GM12878 (cell line): ENCODE measurements around the gene TBC1D26. TPM values are rescaled to one million over a fixed set of nuclear protein-coding genes. Genes with fewer than 3 reads are reported as not detected.
"Not testable (repeated sequence)": the region's sequence is repeated elsewhere in the genome, so short reads cannot be mapped to it uniquely, and the experiment has no call there.

Source experiments
- ATAC-seq: fragments of 200-7000 bp; cut with Tn5 transposase; 3 replicates; pipeline ENCODE4 v1.9.1; 2020; ENCODE audit warnings: mild to moderate bottlenecking, moderate library complexity
- BruUV-seq: library from RNA; stranded (reverse); fragments of 400-500 nt; replicated peaks from 2 replicates; lab custom pipeline; 2021; lab: Mats Ljungman, UMichigan
- CTCF ChIA-PET: fragments of 300-600 bp; sonication (Branson Sonifier 250); formaldehyde crosslinking; extraction: SDS; loops from one replicate; lab custom pipeline; 2021; ENCODE audit warnings: inconsistent platforms; lab: Yijun Ruan, JAX
- POLR2A ChIA-PET: fragments of 350-600 bp; formaldehyde crosslinking; extraction: SDS; loops from one replicate; lab custom pipeline; 2021; ENCODE audit warnings: inconsistent platforms; lab: Charles Lee
- RAD21 ChIA-PET: fragments of 300-600 bp; sonication (Branson Sonifier 250); formaldehyde crosslinking; loops from one replicate; lab custom pipeline; 2023; ENCODE audit warnings: antibody characterized with exemption; ENCODE audit not compliant: unreplicated experiment; lab: Charles Lee
- SMC1A ChIA-PET: fragments of 300-600 bp; sonication (Branson Sonifier 250); formaldehyde crosslinking; loops from one replicate; lab custom pipeline; 2023; ENCODE audit not compliant: unreplicated experiment, uncharacterized antibody; lab: Charles Lee
- DNase-seq: peaks from one replicate; pipeline ENCODE4 v3.0.0-alpha.2; 2011; ENCODE audit warnings: low read depth, low spot score
- FAIRE-seq: peaks from 3 replicates; lab custom pipeline; 2011; peaks lifted over from hg19 to GRCh38; lab: Jason Lieb, UNC
- H2AFZ ChIP-seq: 2 replicates; pipeline ENCODE4 v1.6.0; 2011; ENCODE audit warnings: low read depth, low read length, control low read depth; ENCODE audit not compliant: control insufficient read depth
- H3K27ac ChIP-seq: 2 replicates; pipeline ENCODE4 v1.5.1; 2011; ENCODE audit warnings: control low read depth; ENCODE audit not compliant: control insufficient read depth, insufficient read depth
- H3K27me3 ChIP-seq, 2 experiments: replicated peaks in 1 of 2; 2 replicates each; pipeline versions ENCODE4 v1.6.0 to v1.6.1; 2011; ENCODE audit warnings: low read length in 1 of 2; ENCODE audit not compliant: control insufficient read depth in 2 of 2, insufficient read depth in 2 of 2
- H3K36me3 ChIP-seq, 2 experiments: 2 replicates each; pipeline ENCODE4 v1.5.1; 2011; ENCODE audit warnings: low read length in 1 of 2; ENCODE audit not compliant: control insufficient read depth in 2 of 2, insufficient read depth in 2 of 2
- H3K4me1 ChIP-seq: 2 replicates; pipeline ENCODE4 v1.6.1; 2011; ENCODE audit warnings: mild to moderate bottlenecking, low read length, moderate library complexity, mixed read lengths; ENCODE audit not compliant: control insufficient read depth, insufficient read depth
- H3K4me2 ChIP-seq: 2 replicates; pipeline ENCODE4 v1.6.0; 2011; ENCODE audit warnings: control low read depth; ENCODE audit not compliant: control insufficient read depth, insufficient read depth
- H3K4me3 ChIP-seq: fragments of 200-600 bp; sonication (generic); 2 replicates; pipeline ENCODE4 v1.5.1; 2016
- H3K79me2 ChIP-seq: 2 replicates; pipeline ENCODE4 v1.6.0; 2011; ENCODE audit warnings: low read length; ENCODE audit not compliant: control insufficient read depth, insufficient read depth
- H3K9ac ChIP-seq: 2 replicates; pipeline ENCODE4 v1.8.0; 2011; ENCODE audit warnings: low read length, control low read depth, mixed read lengths; ENCODE audit not compliant: control insufficient read depth, insufficient read depth
- H3K9me3 ChIP-seq: replicated peaks from 3 replicates; pipeline ENCODE4 v1.5.1; 2011; ENCODE audit warnings: mild to moderate bottlenecking, low read length; ENCODE audit not compliant: control insufficient read depth, insufficient read depth
- H4K20me1 ChIP-seq: 2 replicates; pipeline ENCODE4 v1.6.0; 2011; ENCODE audit not compliant: control insufficient read depth, insufficient read depth
- WGBS: methylation state at CpG from one replicate; pipeline ENCODE4 v1.1.6; 2016; ENCODE audit warnings: low lambda C conversion rate; ENCODE audit not compliant: insufficient replicate concordance, insufficient coverage; ENCODE audit errors: missing lambda C conversion rate; 5-methylcytosine and 5-hydroxymethylcytosine counted together
- in situ Hi-C: fragments of 300-500 bp; cut with MboI; formaldehyde crosslinking; loops from 9 replicates; pipeline ENCODE4 v1.14.3; 2018; ENCODE audit warnings: mixed read lengths
- intact Hi-C: fragments of 100-400 bp; cut with micrococcal nuclease; formaldehyde crosslinking; loops from one replicate; pipeline ENCODE4 v1.14.2; 2022; ENCODE audit not compliant: unreplicated experiment
- polyA plus RNA-seq, 11 experiments: library from polyadenylated mRNA; depleted of rRNA in 4 of 11; unstranded in 6 of 11; stranded (reverse) in 5 of 11; fragments of >200 nt; fragmentation: Nextera tagmentation in 4 of 11; fragmentation: Illumina TruSeq in 1 of 11; extraction: Ambion mirVana in 4 of 11; extraction: Trizol in 1 of 11; gene quantifications; 1 replicate in 1 of 11; 2 replicates in 10 of 11; pipeline versions ENCODE4 v1.2.1 to v1.2.3, GENCODE V29; 2011 to 2016; ENCODE audit warnings: inconsistent platforms in 2 of 11, missing spikeins in 2 of 11, low read depth in 1 of 11
- total RNA-seq, 4 experiments: library from RNA; depleted of rRNA in 3 of 4; stranded (reverse); fragments of >200 nt in 3 of 4; fragmentation: Illumina TruSeq in 1 of 4; extraction: Trizol in 1 of 4; gene quantifications; 2 replicates each; pipeline versions ENCODE4 v1.2.1 to v1.2.3, GENCODE V29; 2013 to 2021

TBC1D26 gene
- total and polyA plus RNA-seq, 10 of the 15 experiments (the other 5 are each of a cell fraction or from before 2014, with no cell fraction given), result 0.07 to 0.10 TPM; not detected in 8

DNA sequence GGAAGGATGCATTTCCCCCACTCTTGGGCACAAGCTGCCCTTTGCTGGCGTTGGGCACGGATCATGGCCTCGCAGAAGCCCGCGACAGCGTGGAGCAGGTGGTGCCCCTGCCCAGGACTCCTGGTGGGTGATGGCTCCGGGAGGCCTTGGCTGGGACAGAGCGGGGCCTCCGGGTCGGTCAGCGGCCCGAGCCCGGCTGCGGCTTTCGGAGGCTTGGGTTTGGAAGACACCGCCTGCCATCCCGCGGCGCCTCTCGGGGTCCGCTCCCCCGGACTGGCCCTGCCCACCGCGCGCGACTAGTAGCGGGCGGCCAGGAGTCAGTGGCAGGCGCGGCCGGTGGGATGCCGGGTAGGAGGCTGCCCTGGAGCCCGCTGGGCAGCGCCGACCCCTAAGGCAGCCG, 17.3 kb downstream of the TBC1D26 start:
- H2AFZ ChIP-seq, H3K27me3 ChIP-seq, CTCF ChIA-PET, ATAC-seq, in situ Hi-C loops, POLR2A ChIA-PET, H3K9ac ChIP-seq, FAIRE-seq, BruUV-seq, H4K20me1 ChIP-seq, SMC1A ChIA-PET, H3K4me1 ChIP-seq, H3K4me3 ChIP-seq, DNase-seq, RAD21 ChIA-PET, H3K9me3 ChIP-seq, H3K4me2 ChIP-seq, H3K27ac ChIP-seq, H3K79me2 ChIP-seq, intact Hi-C loops, H3K36me3 ChIP-seq: not testable (repeated sequence)
- 63% methylated on average over 23 of the region's 36 CpGs for WGBS

DNA sequence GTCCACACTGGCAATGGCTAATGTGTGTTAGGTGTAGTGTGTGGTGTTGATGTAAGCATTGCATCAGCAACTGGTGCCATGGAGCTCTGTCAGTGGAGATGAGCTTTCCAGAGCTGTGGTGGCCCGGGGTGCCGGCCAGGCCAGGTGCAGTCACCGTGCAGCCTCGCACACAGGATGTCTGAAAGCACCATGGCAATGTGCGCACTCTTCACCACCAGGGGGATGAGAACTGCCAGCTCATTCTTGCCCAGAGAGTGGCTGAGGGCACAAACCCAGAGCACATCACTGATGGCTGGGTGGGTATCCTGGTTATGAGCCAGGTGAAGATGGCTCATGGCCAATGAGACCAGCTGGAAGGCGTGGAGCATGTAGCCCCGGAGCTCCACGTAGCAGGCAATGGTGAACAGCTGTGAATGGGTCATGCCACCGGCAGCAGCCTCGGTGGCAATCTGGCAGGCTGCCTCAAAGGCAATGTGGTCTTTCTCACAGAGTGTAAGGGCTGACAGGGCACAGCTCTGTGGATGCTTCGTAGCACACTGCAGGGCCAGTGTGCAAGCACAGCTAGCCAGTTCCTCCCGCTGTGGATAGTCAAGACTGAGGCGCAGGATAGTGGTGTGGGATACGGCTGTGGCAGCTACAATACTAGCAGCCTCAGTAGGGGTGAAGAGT, 36.9 kb downstream of the TBC1D26 start:
- peak; percentile 26; the same call in 1 of the 3 replicates for ATAC-seq
- RAD21 ChIA-PET, SMC1A ChIA-PET, H3K27me3 ChIP-seq, POLR2A ChIA-PET, H3K4me2 ChIP-seq, FAIRE-seq, CTCF ChIA-PET, in situ Hi-C loops, H4K20me1 ChIP-seq, H3K4me1 ChIP-seq, H3K79me2 ChIP-seq, H2AFZ ChIP-seq, BruUV-seq, H3K9me3 ChIP-seq, H3K9ac ChIP-seq, H3K36me3 ChIP-seq, intact Hi-C loops, H3K4me3 ChIP-seq, DNase-seq, H3K27ac ChIP-seq: not testable (repeated sequence)
- whole genome bisulfite sequencing, result 60% methylated on average over 6 of the region's 14 CpGs

DNA sequence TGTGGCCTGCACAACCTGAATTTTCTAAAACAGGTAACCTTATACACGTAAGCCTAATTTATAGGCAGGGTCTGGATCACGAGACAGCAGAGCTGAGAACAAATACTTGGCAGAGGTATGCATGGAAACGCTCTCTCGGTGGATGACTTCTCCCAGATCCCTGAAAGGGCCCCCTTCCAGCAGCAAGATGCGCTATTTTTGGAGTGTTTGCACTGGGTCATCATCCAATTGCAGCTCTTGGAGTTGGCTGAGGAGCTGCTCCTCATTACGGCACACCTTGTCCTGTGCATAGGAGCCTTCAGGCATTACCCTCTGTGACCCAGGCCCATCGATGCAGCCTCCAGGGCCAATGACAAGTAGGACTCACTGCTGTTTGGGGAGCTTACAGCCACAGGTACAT, 38.6 kb downstream of the TBC1D26 start:
- H3K4me2 ChIP-seq, H3K27ac ChIP-seq, H3K9me3 ChIP-seq, in situ Hi-C loops, H3K36me3 ChIP-seq, CTCF ChIA-PET, BruUV-seq, H3K9ac ChIP-seq, FAIRE-seq, DNase-seq, ATAC-seq, H3K4me3 ChIP-seq, RAD21 ChIA-PET, POLR2A ChIA-PET, intact Hi-C loops, H2AFZ ChIP-seq, H3K4me1 ChIP-seq, SMC1A ChIA-PET, H4K20me1 ChIP-seq, H3K27me3 ChIP-seq, H3K79me2 ChIP-seq: not testable (repeated sequence)
- 22% methylated on average over 7 of the region's 7 CpGs for WGBS
